ENCODE results near the gene EVC2. TPM values are rescaled to one million over a fixed set of nuclear protein-coding genes. Genes with fewer than 3 reads are reported as not detected.

The EVC2 gene
- total RNA-seq, 1 experiment from 2014 or later: 7.8 TPM

GRCh38 chr4:5526080-5526846 lies 182.1 kb downstream of the EVC2 start:
- H3K4me1 ChIP-seq (ENCODE audit: insufficient read depth, low read length): no peaks in the 10 kb centered on the region
- H2BK120ac ChIP-seq (ENCODE audit: low read depth, low read length, poor library complexity, severe bottlenecking): no peak overlapping the region
- H3K56ac ChIP-seq (ENCODE audit: insufficient read length, low read depth, low read length): no peak overlapping the region
- no peak overlapping the region for H3K14ac ChIP-seq (ENCODE audit: insufficient read depth, low read length)
- no peak overlapping the region for H2BK15ac ChIP-seq (ENCODE audit: low read depth, low read length)
- H4K20me1 ChIP-seq (ENCODE audit: control insufficient read depth, insufficient read depth, insufficient read length): no peaks in the 10 kb centered on the region
- H3T11ph ChIP-seq (ENCODE audit: low read length): no peak overlapping the region
- H3K27ac Mint-ChIP-seq: no peak overlapping the region
- H3K9me3 Mint-ChIP-seq: peaks cover 3 to 4% of the 10 kb centered on the region in 2 experiments; a peak in 2 of 5 replicates
- H3K9ac ChIP-seq (ENCODE audit: extremely low read depth, insufficient read length, low read length): no peak overlapping the region
- no peaks in the 10 kb centered on the region for H3K27me3 ChIP-seq (ENCODE audit: insufficient read depth, low read length)
- H3K9me3 ChIP-seq (ENCODE audit: control insufficient read depth, low read depth, low read length): no peaks in the 10 kb centered on the region
- no peaks in the 10 kb centered on the region for H3K27me3 Mint-ChIP-seq (ENCODE audit: low read depth)
- H2BK12ac ChIP-seq (ENCODE audit: insufficient read length, low read depth, low read length): no peak overlapping the region
- H4K5ac ChIP-seq (ENCODE audit: insufficient read length, low read depth, low read length): no peak overlapping the region
- H2BK20ac ChIP-seq (ENCODE audit: low read depth, low read length, poor library complexity, severe bottlenecking): no peak overlapping the region
- H3K18ac ChIP-seq (ENCODE audit: insufficient read length, low read depth, low read length): no peak overlapping the region
- no peak for TF ChIP-seq CTCF (conservative IDR thresholded peaks at IDR 0.05)
- no CpG with 5 or more reads among the region's 3 CpGs for WGBS (ENCODE audit: extremely low coverage, insufficient read length, low lambda C conversion rate)
- H4K91ac ChIP-seq (ENCODE audit: insufficient read length, low read depth, low read length): no peak overlapping the region
- H4K8ac ChIP-seq (replicated peaks; ENCODE audit: insufficient read length, low read depth, low read length): no peak overlapping the region
- H3K36me3 Mint-ChIP-seq (ENCODE audit: insufficient read depth in 1 of 3, low read depth in 3 of 3): peaks cover 0 to 3% (median 0%) of the 10 kb centered on the region in 3 experiments; a peak in 1 of 7 replicates
- no peak overlapping the region for H2AK5ac ChIP-seq (ENCODE audit: insufficient read length, low read length)
- H3K23me2 ChIP-seq (ENCODE audit: insufficient read length, low read depth, low read length, poor library complexity, severe bottlenecking): no peaks in the 10 kb centered on the region
- H3K27ac ChIP-seq (ENCODE audit: insufficient read length, low read depth, low read length): no peak overlapping the region
- H3K4me2 ChIP-seq (ENCODE audit: insufficient read depth, insufficient read length, low read length): no peak overlapping the region
- DNase-seq: no peak
- H2AFZ ChIP-seq (ENCODE audit: low read length): no peak overlapping the region
- peaks cover 10 to 14% of the 10 kb centered on the region in 2 experiments for H3K4me1 Mint-ChIP-seq
- H3K79me1 ChIP-seq (ENCODE audit: insufficient read depth, low read depth, low read length, poor library complexity, severe bottlenecking): no peaks in the 10 kb centered on the region
- H3K4ac ChIP-seq (ENCODE audit: low read depth, low read length): no peak overlapping the region
- no peaks in the 10 kb centered on the region for H3K79me2 ChIP-seq (ENCODE audit: insufficient read depth, low read length)
- H3K23ac ChIP-seq (ENCODE audit: insufficient read length, low read depth, low read length): no peak overlapping the region
- no peak overlapping the region for H2BK5ac ChIP-seq (ENCODE audit: insufficient read length, low read length)
- no peak overlapping the region for H3K4me3 Mint-ChIP-seq
